Epithelial cell of prostate (primary cell): ENCODE data around the gene DOK4.
"Not testable (repeated sequence)": the region's sequence is repeated elsewhere in the genome, so short reads cannot be mapped to it uniquely, and the experiment has no call there.

Experiments used
- DNase-seq: peaks from one replicate; pipeline ENCODE4 v3.0.0-alpha.2; 2011; ENCODE audit warnings: low read depth, low spot score
- H3K27ac ChIP-seq: fragments of 450-650 bp; 2 replicates; pipeline ENCODE4 v1.5.1; 2017; ENCODE audit warnings: mild to moderate bottlenecking

Gene DOK4

DNA sequence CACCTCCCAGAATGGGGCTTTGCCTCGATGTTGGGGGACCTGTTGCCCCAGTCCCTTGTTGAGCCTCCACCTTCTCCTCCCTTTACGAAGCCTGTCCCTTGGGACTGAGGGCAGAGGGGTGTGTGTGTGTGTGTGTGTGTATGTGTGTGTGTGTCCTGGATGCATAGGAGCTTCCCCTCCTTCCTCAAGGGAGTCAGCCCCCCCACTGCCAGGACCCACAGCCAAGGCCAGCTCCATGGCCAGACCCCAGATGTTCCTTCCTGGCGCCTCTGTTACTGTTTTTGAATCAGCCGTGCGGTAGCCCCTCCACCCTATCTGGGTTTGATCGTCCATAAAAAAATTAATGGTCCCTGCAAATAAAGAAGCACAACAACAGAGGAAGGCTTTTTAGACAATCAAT, 17.7 kb upstream of the DOK4 start:
- H3K27ac ChIP-seq: no peak overlapping the region

DNA sequence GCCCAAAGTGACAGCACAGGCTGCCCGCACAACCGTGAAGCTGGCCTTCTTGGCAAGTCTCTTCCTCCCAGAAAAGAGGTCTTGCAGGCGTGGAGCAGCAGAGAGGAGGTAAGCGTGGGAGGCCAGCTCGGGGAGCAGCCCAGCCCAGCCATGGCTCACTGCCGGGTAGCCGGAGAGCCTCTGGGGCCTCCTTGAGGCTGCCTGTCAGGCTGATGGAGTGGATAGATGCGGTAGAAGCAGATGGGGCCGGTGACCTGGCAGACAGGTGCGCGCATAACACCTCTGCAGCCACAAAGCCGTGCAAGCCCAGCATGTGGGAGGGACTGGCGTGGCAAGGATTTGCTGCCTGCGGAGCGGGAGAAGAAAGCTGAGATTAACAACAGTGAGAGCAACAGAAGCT, 17.1 kb upstream of the DOK4 start:
- DNase-seq: no peak
- H3K27ac ChIP-seq: no peak overlapping the region

More for the DNA sequence above, 17.7 kb upstream of the DOK4 start:
- no peak for DNase-seq

DNA sequence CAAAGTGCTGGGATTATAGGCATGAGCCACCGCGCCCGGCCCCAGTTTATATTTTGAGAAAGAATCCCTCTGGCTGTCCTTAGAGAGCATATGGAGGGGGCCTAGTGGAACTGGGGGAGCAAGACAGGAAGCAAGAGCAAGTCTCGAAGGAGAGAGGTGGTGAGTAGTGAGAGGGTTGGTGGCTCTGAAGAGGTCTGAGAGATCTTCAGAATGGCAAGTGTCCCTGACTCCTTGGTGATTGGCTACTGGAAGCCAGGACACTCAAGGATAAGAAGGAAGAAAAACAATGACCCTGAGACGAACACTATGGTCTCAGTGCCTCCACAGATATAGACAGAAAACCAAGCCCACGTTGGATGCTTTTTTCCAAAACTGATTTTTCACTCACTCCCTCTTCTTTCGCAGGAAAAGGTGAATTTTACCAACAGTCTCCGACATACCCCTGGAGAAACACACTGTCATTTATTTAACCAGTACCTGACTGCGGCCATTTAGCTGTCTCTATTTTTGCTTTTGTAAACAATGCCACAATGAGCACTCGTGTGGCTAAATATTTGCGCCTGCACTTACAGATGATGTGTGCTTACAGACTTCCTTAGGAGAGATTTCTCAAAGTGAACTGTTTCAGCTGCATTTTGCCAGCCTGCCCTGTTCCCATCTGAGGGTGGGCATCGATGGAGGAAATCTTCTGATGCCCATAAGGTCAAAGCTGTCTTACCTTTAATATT, 15.9 kb upstream of the DOK4 start:
- no peak overlapping the region for H3K27ac ChIP-seq
- no peak for DNase-seq

DNA sequence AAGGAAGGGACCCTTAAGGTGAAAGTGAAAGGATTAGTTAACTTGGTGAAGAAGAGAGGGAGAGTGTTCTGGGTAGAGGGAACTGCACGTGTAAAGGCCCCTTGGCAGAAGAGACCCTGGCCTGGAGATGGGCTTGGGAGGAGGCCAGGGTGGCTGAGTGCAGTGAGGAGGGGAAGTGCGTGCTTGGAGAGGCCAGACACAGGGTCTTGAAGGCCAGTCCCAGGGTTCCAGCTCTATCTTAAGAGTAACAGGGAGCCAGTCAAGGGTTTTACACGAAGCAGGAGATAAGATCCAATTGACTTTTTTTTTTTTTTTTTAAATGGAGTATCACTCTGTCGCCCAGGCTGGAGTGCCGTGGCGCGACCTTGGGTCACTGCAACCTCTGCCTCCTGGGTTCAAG, 15.2 kb upstream of the DOK4 start:
- DNase-seq: no peak
- H3K27ac ChIP-seq: no peak overlapping the region

DNA sequence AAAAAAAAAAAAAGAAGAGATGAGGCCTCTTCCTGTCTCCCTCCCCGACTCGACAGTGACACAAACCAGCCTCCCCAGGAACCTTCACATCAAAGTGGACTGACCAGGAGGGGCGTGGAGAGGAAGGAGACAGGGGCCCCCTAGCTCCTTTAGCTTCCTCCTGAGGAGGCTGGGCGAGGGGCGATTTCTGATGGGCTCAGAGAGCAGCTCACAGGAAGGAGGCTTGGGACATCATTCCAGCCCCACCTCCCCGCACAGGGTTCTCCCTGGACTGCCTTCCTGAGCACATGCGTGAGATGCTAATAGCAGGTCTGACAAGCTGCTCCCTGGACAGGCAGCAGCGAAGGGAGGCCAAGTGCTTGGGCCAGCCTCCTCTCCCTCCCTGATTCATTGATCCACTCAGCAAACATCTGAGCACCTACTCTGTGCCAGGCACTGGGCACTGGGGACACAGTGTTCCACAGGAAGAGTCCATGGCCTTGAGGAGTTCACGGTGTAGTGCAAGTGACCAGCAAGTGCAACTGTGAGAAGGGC, 14.4 kb upstream of the DOK4 start:
- no peak for DNase-seq
- no peak overlapping the region for H3K27ac ChIP-seq

DNA sequence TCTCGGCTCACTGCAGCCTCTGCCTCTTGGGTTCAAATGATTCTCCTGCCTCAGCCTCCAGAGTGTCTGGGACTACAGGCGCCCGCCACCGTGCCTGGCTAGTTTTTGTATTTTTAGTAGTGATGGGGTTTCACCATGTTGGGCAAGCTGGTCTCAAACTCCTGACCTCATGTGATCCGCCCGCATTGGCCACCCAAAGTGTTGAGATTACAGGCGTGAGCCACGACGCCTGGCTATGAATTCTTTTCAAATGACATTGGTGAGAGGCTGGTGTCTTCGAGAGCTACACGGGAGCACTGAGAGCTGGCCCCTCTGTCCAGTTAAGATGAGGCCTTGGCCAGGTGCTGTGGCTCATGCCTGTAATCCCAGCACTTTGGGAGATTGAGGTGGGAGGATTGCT, 13.6 kb upstream of the DOK4 start:
- not testable (repeated sequence) for H3K27ac ChIP-seq, DNase-seq

DNA sequence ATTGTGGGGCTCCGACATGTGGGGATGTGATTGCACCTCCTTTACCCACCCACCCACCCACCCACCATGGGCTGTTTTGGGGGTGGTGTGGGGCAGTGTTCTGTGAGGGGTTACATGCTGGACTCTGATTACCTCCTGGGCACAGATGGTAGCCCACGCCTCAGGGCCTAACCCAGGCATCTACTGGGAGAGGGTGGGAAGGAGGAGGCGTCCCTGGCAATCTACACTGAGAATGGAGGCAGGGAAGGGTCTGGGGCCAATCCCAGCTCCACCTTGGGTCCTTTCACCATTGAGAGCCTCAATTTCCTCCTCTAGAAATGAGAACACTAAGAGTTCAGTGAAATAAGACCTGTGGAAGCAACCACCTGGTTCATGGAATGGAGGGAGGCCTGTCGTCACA, 11.7 kb upstream of the DOK4 start:
- DNase-seq: no peak
- H3K27ac ChIP-seq: no peak overlapping the region

DNA sequence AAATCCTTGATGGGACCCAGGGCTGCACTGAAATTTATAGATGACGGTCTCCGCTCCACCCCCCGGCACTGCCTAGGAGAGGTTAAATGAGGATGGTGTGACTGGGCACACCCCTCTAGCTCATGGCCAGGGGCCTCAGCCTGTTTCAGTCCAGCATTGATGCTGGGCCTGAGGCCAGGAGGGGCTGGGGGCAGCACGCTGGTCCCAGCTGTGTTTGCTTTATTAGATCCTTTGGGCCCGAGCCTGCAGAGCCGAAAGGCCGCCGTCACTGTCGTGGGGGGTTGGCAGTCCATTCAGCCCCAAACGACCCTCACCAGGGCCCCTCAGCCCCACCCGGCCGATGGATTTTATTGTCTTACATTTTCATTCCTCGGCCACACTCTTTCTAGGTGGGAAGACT, 10.8 kb upstream of the DOK4 start:
- DNase-seq: no peak

DNA sequence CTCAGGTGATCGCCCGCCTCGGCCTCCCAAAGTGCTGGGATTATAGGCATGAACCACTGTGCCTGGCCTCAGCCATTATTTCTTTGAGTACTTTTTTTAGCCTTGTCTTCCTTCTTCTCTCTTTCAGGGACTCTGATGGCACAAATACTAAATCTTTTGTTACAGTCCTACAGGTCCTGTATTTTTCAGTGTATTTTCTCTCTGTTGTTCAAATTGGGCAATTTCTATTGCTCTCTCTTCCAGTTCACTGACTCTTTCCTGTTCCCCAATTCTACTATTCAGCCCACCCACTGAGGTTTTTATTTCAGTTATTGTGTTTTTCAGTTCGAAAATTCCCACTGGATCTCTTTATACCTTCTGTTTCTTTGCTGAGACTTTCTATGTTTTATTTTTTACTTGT, 7.5 kb upstream of the DOK4 start:
- no peak overlapping the region for H3K27ac ChIP-seq
- DNase-seq: no peak

More for the DNA sequence above, 10.8 kb upstream of the DOK4 start:
- no peak overlapping the region for H3K27ac ChIP-seq

DNA sequence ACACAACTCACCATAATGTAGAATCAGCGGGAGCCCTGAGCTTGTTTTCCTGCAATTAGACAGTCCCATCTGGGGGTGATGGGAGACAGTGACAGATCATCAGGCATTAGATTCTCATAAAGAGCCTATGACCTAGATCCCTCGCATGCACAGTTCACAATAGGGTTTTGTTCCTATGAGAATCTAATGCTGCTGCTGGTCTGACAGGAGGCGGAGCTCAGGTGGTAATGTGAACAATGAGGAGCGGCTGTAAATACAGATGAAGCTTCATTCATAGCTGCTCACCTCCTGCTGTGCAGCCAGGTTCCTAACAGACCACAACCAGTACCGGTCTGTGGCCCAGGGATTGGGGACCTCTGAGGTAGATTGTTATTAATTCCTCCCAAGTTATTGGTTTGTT, 2.9 kb upstream of the DOK4 start:
- H3K27ac ChIP-seq: no peak overlapping the region

DNA sequence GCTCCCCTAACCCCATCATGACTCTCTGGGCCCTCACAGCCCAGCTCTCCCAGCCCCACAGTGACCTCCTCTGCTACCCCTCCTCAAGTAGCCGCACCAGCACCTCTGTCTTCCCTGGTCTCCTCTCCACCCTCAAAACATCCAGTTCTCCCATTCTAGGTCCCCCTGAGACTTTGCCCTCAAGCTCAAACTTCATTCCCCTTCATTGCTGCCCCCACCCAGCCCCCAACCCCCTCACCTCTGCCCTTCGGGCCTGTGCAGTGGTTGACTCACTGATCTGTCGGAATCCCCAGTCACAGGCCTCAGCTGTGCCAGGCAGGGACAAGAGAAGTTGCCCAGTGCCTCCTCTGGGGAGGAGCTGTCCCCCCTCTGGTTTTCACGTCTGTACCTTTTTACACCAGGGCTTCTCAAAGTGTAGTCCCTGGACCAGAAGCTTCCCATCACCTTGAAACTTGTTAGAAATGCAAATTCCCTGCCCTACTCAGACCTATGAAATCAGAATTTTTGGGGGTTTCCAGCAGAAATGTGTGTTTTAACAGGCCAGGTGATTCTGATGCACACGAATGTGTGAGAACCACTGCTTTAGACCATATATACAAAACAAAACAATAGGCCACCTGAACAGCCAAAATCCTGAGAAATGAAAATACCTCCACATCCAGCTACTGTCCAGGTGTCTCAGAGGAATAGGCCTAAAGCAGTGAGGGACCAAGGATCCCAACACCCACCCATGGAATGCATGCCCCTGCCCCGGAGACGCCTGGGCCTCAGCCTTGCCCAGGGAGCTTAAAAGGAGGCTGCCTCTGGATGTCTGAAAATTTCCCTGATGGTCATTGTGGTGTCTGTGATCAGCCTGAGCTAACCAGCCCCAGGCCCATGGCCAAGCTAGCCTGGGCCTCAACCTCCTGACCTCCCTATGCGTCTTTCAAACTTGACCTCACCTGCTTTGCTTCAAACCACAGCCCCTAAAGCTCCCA, 853 bp upstream of the DOK4 start:
- no peak overlapping the region for H3K27ac ChIP-seq
- DNase-seq: no peak

More for the DNA sequence above, 2.9 kb upstream of the DOK4 start:
- DNase-seq: no peak

DNA sequence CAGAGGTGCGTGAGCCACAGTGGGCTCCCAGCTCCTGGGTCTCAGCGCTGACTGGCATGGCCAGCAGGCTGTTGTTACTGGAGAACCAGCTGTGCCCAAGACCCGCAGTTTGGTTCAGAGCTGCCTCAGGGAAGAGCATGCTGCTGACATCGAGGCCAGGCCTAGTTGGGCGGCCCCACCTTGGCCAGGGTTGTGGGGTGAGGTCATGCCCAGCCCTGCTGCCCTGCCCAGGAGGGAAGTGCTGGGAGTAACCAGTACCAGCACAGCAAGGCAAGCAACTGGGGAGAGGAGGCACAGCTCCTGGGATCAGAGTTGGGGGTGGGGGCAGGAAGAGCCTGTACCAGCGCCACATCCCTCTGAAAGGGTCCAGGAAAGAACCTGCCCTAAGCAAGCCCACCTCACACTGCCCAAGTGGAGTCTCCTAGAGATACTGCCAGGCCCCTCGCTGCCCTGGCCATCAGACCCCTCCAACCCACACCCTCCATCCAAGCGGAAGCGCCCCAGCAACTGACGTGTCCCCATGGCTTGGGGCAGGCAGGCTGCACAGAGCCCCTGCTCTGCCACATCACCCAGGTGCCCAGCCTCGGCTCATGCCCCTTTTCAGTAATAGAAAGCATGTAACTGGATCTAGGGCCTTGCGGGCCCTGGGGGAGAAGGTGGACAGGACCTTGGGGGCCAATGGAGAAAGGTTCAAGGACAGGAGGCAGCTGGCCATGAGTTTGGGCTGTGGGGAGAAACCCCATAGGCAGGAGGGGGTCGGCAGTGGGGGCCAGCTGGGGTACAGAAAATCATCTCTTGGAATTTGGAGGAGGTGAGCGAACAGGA, 990 bp downstream of the DOK4 start:
- H3K27ac ChIP-seq: peak overlapping the region; percentile 39
- no peak for DNase-seq

DNA sequence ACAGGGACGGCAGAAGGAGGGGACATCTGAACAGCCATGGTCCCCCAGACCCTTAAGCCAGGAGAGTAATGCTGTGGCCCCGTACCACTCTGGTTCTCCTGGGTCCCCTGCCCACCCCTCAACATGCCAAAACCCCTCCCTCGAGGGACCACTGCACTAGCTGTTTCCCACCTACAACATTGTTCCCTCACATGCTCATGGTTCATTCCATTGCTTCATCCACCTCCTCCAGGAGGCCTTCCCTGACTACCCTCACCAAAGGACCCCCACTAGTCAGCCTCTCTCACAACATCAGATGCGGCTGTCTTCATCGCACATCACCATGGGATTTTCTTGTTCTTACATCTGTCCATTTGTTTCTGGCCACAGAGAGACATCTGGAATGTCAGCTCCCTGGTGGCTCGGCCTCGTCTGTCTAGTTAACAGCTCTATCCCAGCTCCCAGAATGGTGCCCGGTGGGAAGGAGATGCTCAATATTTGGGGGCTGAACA, 1.7 kb downstream of the DOK4 start:
- no peak for DNase-seq
- H3K27ac ChIP-seq: no peak overlapping the region

DNA sequence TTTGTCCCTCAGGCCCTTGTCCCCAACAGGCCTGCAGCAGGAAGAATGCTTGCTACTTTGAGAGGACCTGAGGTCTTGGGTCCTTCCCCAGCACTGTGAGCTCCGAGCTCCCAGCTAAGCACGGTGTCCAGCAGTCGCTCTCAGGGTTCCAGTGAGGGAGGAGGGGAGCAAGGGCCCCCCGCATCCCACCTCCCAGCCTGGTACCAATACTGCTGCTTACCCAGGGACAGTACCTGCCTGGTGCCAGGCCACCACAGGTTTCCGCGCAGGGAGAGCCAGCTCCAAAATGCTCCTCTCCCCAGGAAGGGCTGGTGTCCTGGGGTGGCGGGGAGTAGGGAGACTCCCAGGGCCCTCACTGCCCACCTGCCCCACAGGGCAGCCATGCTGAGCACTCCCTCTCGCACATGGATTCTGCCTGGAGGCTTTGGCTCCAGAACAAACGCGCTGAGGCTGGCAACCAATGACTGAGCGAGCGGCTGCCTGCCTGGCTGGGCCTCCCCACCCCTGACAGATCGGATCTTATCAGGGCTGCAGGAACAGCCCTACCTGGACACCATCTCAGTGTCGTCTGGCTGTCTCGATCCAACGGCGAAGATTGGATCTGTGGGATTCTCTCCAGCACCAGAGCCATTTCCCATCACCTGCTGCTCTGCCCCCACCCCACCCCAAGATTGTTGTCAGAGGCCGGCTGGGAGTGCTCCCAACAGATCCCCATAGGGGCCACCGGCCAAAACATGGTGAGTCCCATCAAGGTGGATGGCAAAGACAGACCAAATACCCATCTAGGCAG, 2.4 kb downstream of the DOK4 start:
- no peak overlapping the region for H3K27ac ChIP-seq
- no peak for DNase-seq

DNA sequence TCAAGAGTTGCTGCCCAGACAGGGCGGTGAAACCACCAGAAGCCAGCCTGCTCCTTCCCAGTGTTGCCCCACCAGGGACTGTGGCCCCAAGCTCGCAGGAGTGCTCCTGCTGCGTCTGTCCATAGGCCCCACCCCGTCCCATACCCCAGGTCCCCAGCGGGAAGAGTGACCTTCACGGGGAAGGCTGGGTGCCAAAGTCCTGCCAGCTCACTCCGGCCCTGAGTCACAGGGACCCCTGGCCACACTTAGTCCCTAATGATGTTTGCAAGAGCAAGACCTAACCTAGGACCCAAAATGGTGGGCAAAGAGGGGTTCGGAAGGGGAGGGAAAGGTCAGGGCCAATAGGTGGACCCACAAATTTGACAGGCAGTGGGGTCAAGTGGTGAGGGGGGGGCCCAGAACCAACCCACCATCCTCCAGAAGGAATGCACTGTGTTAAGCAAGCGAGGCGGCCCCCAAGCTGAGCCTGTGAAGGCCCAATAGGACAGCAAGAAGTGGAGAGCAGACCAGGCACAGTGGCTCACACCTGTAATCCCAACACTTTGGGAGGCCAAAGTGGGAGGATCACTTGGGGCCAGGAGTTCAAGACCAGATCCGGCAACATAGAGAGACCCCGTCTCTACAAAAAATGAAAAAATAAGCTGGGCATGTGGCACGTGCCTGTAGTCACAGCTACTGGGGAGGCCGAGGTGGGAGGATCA, 3.3 kb downstream of the DOK4 start:
- DNase-seq: no peak
- no peak overlapping the region for H3K27ac ChIP-seq

DNA sequence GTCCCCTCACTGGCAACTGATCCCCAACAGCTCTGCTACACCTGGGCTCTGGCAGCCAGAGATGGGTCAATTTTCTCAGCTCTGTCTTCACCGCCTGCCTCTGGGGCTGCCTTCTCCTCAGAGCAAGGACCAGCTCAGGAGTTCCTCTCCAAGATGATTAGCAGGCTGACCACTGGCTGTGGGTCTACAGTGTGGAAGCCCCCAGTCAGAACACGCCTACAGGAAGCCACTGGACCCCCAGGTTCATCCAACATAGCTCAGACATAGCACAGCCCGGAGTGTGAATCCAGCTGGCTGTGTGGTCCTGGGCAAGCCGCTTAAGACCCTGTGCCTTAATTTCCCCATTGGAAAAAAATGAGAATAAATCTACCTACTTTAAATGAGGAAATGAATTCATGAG, 4.9 kb downstream of the DOK4 start:
- no peak for DNase-seq
- no peak overlapping the region for H3K27ac ChIP-seq

DNA sequence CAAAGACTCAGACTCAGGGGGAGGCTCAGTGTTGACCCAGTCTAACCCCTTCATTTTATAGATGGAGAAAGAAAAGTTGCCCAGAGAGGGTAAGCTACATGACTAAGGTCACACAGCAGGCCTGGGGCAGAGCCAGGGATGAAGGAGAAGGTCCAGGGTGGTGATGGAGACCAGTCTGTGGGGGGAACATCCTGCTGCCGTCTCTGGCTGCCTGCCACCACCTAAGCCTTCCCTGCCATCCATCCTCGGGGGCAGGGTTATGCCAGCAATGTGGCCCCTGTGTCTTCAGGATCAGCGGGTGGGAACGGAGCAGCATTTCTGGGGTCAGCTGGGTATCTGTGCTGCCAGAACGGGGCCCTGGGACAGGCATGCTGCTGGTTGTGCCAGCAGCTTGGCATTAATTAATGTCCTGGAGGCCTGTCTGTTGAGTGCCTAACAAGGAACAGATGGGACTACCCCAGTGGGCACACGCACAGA, 5.5 kb downstream of the DOK4 start:
- H3K27ac ChIP-seq: no peak overlapping the region
- no peak for DNase-seq

DNA sequence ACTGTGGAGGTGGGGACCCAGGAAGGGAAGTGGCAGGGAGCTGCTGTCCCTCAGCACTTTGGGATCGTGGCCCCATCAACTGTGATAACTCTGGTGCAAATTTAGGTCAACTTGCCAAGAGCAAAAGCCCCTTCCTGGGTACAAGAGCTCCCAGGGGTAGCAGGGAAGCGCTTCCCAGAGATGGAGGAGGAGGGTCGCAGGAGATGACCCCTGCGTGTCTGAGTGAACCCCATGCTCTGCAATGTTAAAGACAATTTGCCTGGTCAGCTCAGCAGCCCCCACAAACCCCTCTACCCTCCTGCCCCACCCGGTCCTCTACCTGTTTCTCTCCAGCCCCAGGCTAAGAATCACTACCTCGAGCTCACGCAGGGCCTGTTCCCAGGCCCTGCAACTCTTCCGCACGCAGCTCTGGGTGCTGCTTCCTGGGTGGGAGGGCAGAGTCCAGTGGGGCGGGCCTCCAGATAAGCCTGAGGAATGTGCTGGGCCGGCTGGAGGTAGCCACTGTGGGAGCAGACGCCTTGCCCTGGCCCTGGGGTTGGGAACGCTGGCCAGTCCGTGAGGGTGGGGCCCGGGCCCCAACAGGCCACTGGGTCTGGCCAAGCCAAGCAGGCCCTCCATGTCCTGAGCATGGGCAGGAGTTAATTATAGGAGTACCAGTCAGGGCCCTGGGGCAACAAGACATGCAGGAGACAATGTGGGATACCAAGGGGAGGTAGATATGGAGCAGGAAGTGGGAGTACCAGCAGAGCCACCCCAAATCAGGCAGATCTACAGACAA, 6.1 kb downstream of the DOK4 start:
- DNase-seq: no peak
- no peak overlapping the region for H3K27ac ChIP-seq
